A673 (cell line): ENCODE data around the gene ADAMTS14. TPM values are rescaled to one million over a fixed set of nuclear protein-coding genes. Genes with fewer than 3 reads are reported as not detected.

Experiments
- BruUV-seq: library from RNA; stranded (reverse); fragments of 400-500 nt; replicated peaks from 2 replicates; lab custom pipeline; 2021; lab: Mats Ljungman, UMichigan
- CTCF ChIA-PET: fragments of 300-600 bp; sonication (Branson Sonifier 250); formaldehyde crosslinking; loops from one replicate; lab custom pipeline; 2022; ENCODE audit warnings: antibody characterized with exemption; lab: Charles Lee
- POLR2A ChIA-PET: fragments of 300-600 bp; sonication (Branson Sonifier 250); formaldehyde crosslinking; loops from one replicate; lab custom pipeline; 2022; ENCODE audit warnings: antibody characterized with exemption; ENCODE audit not compliant: low non-redundant PET; lab: Charles Lee
- DNase-seq: peaks from one replicate; pipeline ENCODE4 v3.0.0-alpha.2; 2015; ENCODE audit warnings: low spot score
- H3K27ac ChIP-seq: fragments of 200-600 bp; sonication (generic); 2 replicates; pipeline ENCODE4 v1.5.1; 2016; ENCODE audit warnings: mixed run types, low read depth, mild to moderate bottlenecking, mixed read lengths, antibody characterized with exemption, low read length; ENCODE audit not compliant: poor library complexity, severe bottlenecking
- H3K27me3 ChIP-seq: fragments of 200-600 bp; sonication (generic); replicated peaks from 2 replicates; pipeline ENCODE4 v1.6.1; 2017; ENCODE audit warnings: mixed run types, low read depth, mild to moderate bottlenecking, mixed read lengths, antibody characterized with exemption, low read length; ENCODE audit not compliant: insufficient read depth, poor library complexity
- H3K36me3 ChIP-seq: fragments of 200-600 bp; sonication (generic); 2 replicates; pipeline ENCODE4 v1.6.1; 2016; ENCODE audit warnings: mixed run types, mild to moderate bottlenecking, mixed read lengths, antibody characterized with exemption, low read length; ENCODE audit not compliant: insufficient read depth, poor library complexity, severe bottlenecking
- H3K4me1 ChIP-seq: fragments of 200-600 bp; sonication (generic); 2 replicates; pipeline ENCODE4 v1.6.1; 2017; ENCODE audit warnings: mixed run types, mild to moderate bottlenecking, mixed read lengths, antibody characterized with exemption, low read length; ENCODE audit not compliant: insufficient read depth, poor library complexity, severe bottlenecking
- H3K4me3 ChIP-seq: fragments of 200-600 bp; sonication (generic); 2 replicates; pipeline ENCODE4 v1.5.1; 2016; ENCODE audit warnings: low read depth, mixed run types, mild to moderate bottlenecking, mixed read lengths, low read length; ENCODE audit not compliant: poor library complexity, severe bottlenecking
- H3K9me3 ChIP-seq: fragments of 200-600 bp; sonication (generic); 2 replicates; pipeline ENCODE4 v1.6.1; 2016; ENCODE audit warnings: mixed run types, low read depth, mild to moderate bottlenecking, mixed read lengths, antibody characterized with exemption, low read length; ENCODE audit not compliant: poor library complexity, severe bottlenecking
- EZH2 ChIP-seq: fragments of 200-600 bp; sonication (generic); IDR thresholded peaks from 2 replicates; pipeline ENCODE4 v1.6.1; 2017; ENCODE audit warnings: borderline replicate concordance, low read depth, mild to moderate bottlenecking, mixed read lengths, antibody characterized with exemption, low read length; ENCODE audit not compliant: poor library complexity, severe bottlenecking
- intact Hi-C: fragments of 100-400 bp; cut with micrococcal nuclease; formaldehyde crosslinking; loops from one replicate; pipeline ENCODE4 v1.10.0; 2022; ENCODE audit not compliant: unreplicated experiment
- total RNA-seq: library from RNA; stranded (reverse); gene quantifications from 2 replicates; pipeline ENCODE4 v1.2.3, GENCODE V29; 2021
- TF ChIP-seq, protein P1 (sequence below): fragments of 300-800, 200-600 bp; sonication (generic); conservative IDR thresholded peaks from 2 replicates; pipeline ENCODE4 v1.5.1; 2017; ENCODE audit warnings: low read depth, mild to moderate bottlenecking, antibody characterized with exemption, low read length, moderate library complexity, mixed read lengths

ADAMTS14 gene
- total RNA-seq, 1 experiment from 2014 or later, result 0.21 TPM

DNA sequence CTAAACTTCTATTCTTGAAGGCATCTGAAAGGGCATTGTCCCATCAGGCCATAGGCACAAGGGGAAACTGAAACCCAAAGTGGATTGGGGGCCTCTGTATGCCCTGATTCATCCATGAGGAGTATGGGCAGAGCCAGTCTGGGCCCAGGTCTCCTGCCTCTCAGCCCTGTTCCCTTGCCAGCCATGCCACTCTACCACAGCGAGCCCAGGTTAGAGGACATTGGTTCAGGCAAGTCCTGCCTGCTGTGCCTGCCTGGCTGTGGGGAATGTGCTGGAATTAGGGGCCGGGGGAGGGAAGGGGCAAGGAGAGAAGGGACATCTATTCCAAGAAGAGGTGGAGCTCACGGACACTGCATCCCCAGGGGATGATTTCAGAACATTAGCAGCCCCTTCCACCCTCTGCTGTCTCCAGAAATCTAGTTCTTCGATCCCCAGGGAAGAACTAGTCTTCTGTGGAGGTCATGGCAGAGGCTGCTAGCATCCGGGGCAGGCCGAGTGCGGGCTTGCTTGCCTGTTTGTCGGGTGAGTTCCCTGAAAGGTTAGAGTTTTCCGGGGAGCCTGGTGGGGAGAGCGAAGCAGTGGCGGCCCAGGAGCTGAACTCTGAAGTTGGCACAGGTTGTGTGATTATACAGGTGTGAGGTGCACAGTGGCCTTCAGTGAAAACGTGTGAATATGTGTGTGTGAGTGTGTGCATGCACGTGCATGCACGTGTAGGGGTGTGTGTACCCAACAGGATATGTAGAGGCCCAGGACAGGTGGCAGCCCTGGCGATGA is 75.1 kb downstream of the ADAMTS14 start:
- no peak overlapping the region for H3K4me3 ChIP-seq
- CTCF ChIA-PET, result no interaction called here

DNA sequence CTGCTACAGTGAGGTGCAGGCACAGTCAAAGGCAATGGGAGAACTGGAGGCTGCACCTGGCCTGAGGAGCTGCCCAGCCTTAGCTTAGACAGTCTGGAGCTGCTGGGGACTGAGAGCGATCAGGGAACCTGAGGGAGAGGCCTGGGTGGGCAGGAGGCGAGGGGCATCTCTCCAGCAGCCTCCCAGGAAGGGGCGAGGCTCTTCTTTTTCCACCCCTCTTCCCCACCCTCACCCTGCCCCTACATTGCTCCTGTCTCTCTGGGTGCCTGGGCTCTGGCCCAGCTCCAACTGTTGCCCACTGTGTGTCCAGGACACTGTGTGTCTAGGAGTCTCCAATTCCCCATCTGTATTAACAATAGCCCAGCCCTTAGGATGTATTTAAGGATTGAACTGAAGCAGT is 76.0 kb downstream of the ADAMTS14 start:
- intact Hi-C loops, result no loop called here
- TF ChIP-seq, protein P1, sequence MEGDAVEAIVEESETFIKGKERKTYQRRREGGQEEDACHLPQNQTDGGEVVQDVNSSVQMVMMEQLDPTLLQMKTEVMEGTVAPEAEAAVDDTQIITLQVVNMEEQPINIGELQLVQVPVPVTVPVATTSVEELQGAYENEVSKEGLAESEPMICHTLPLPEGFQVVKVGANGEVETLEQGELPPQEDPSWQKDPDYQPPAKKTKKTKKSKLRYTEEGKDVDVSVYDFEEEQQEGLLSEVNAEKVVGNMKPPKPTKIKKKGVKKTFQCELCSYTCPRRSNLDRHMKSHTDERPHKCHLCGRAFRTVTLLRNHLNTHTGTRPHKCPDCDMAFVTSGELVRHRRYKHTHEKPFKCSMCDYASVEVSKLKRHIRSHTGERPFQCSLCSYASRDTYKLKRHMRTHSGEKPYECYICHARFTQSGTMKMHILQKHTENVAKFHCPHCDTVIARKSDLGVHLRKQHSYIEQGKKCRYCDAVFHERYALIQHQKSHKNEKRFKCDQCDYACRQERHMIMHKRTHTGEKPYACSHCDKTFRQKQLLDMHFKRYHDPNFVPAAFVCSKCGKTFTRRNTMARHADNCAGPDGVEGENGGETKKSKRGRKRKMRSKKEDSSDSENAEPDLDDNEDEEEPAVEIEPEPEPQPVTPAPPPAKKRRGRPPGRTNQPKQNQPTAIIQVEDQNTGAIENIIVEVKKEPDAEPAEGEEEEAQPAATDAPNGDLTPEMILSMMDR, result no peak
- no peak for TF ChIP-seq EZH2
- Histone ChIP-seq H3K27me3 (no peaks in the 10 kb centered on the region), H3K4me3 (no peak overlapping the region), H3K27ac (no peak overlapping the region), H3K36me3 (no peaks in the 10 kb centered on the region), H3K4me1 (no peaks in the 10 kb centered on the region), H3K9me3 (no peaks in the 10 kb centered on the region)
- no peak for DNase-seq
- BruUV-seq, result no TSS peak
- POLR2A ChIA-PET, result no interaction called here
- CTCF ChIA-PET, result no interaction called here

More for the DNA sequence above, 75.1 kb downstream of the ADAMTS14 start:
- no peaks in the 10 kb centered on the region for H3K27me3 ChIP-seq
- POLR2A ChIA-PET, result no interaction called here
- no peaks in the 10 kb centered on the region for H3K4me1 ChIP-seq
- H3K27ac ChIP-seq, result no peak overlapping the region
- intact Hi-C loops, result no loop called here
- DNase-seq, result no peak
- BruUV-seq, result no TSS peak
- H3K9me3 ChIP-seq, result no peaks in the 10 kb centered on the region
- no peaks in the 10 kb centered on the region for H3K36me3 ChIP-seq
- TF ChIP-seq EZH2, result no peak
- TF ChIP-seq, protein P1, result no peak

GRCh38 chr10:70748801-70749573 is 76.7 kb downstream of the ADAMTS14 start:
- H3K27ac ChIP-seq, result no peak overlapping the region
- intact Hi-C loops, result no loop called here
- H3K9me3 ChIP-seq, result no peaks in the 10 kb centered on the region
- H3K4me3 ChIP-seq, result no peak overlapping the region
- CTCF ChIA-PET, result no interaction called here
- no peaks in the 10 kb centered on the region for H3K36me3 ChIP-seq
- BruUV-seq, result no TSS peak
- no peaks in the 10 kb centered on the region for H3K4me1 ChIP-seq
- H3K27me3 ChIP-seq, result no peaks in the 10 kb centered on the region
- POLR2A ChIA-PET, result no interaction called here
- TF ChIP-seq EZH2, result no peak
- TF ChIP-seq, protein P1, result no peak
- no peak for DNase-seq
